GM19324 (cell line): ENCODE data around the gene CIAO2A.

ENCODE experiments used
- ATAC-seq: cut with Tn5 transposase; IDR thresholded peaks from one replicate; pipeline ENCODE4 v1.9.1; 2021; ENCODE audit warnings: mild to moderate bottlenecking, moderate library complexity; ENCODE audit not compliant: unreplicated experiment, low FRiP score

Gene CIAO2A

GRCh38 chr15:64045774-64046420 is 47.7 kb downstream of the CIAO2A start:
- ATAC-seq = peak; percentile 30

- no peak for ATAC-seq
Observed at GRCh38 chr15:64045101-64045435, 48.6 kb downstream of the CIAO2A start.

- peak; percentile 55 for ATAC-seq
Observed at GRCh38 chr15:64044300-64045100, 49.1 kb downstream of the CIAO2A start.

GRCh38 chr15:64038878-64039610 is 54.6 kb downstream of the CIAO2A start:
- ATAC-seq = no peak

- no peak for ATAC-seq
Observed at GRCh38 chr15:64037966-64038365, 55.7 kb downstream of the CIAO2A start.

- ATAC-seq = no peak
Observed at GRCh38 chr15:64037116-64037515, 56.5 kb downstream of the CIAO2A start.

GRCh38 chr15:64035525-64035924 is 58.1 kb downstream of the CIAO2A start:
- ATAC-seq = no peak

- no peak for ATAC-seq
Observed at GRCh38 chr15:64034519-64034918, 59.1 kb downstream of the CIAO2A start.

- no peak for ATAC-seq
Observed at GRCh38 chr15:64032329-64032728, 61.3 kb downstream of the CIAO2A start.

GRCh38 chr15:64030123-64030522 is 63.5 kb downstream of the CIAO2A start:
- ATAC-seq = no peak

GRCh38 chr15:64029633-64030032 is 64.0 kb downstream of the CIAO2A start:
- ATAC-seq = no peak

- no peak for ATAC-seq
Observed at GRCh38 chr15:64029110-64029509, 64.5 kb downstream of the CIAO2A start.

- no peak for ATAC-seq
Observed at GRCh38 chr15:64026591-64026990, 67.0 kb downstream of the CIAO2A start.

- ATAC-seq = no peak
Observed at GRCh38 chr15:64024172-64025050, 69.2 kb downstream of the CIAO2A start.

GRCh38 chr15:64023220-64023619 is 70.4 kb downstream of the CIAO2A start:
- no peak for ATAC-seq

- ATAC-seq = no peak
Observed at GRCh38 chr15:64022571-64022970, 71.1 kb downstream of the CIAO2A start.
